WTC11 (cell line): Measurements from ENCODE around the gene HOXA9. TPM values are rescaled to one million over a fixed set of nuclear protein-coding genes. Genes with fewer than 3 reads are reported as not detected.

Source experiments
- ATAC-seq: fragments of 200-7000 bp; cut with Tn5 transposase; 2 replicates; pipeline ENCODE4 v1.10.0; 2021; ENCODE audit warnings: mild to moderate bottlenecking, moderate library complexity
- CTCF ChIA-PET: fragments of 300-600 bp; sonication (Branson Sonifier 250); formaldehyde crosslinking; loops from one replicate; lab custom pipeline; 2021; ENCODE audit warnings: antibody characterized with exemption; lab: Charles Lee
- POLR2A ChIA-PET: fragments of 350-600 bp; sonication (Branson Sonifier 250); formaldehyde crosslinking; loops from one replicate; lab custom pipeline; 2021; ENCODE audit warnings: antibody characterized with exemption; lab: Charles Lee
- DNase-seq: peaks from one replicate; pipeline ENCODE4 v3.0.0; 2021; ENCODE audit warnings: low spot score
- H3K27ac Mint-ChIP-seq: 2 replicates; pipeline ENCODE4 v1.8.0; 2021; ENCODE audit warnings: mixed read lengths
- H3K27me3 Mint-ChIP-seq: 2 replicates; pipeline ENCODE4 v1.8.0; 2021; ENCODE audit warnings: low read depth, mild to moderate bottlenecking, moderate library complexity, mixed read lengths
- H3K36me3 Mint-ChIP-seq: 2 replicates; pipeline ENCODE4 v1.8.0; 2021; ENCODE audit warnings: mixed read lengths
- H3K4me1 Mint-ChIP-seq: 2 replicates; pipeline ENCODE4 v1.8.0; 2022; ENCODE audit warnings: mixed read lengths
- H3K4me3 Mint-ChIP-seq: 2 replicates; pipeline ENCODE4 v1.8.0; 2021; ENCODE audit warnings: mild to moderate bottlenecking, moderate library complexity, mixed read lengths
- H3K9me3 Mint-ChIP-seq: 2 replicates; pipeline ENCODE4 v1.8.0; 2021; ENCODE audit warnings: mixed read lengths
- CBFB ChIP-seq: sonication (generic); formaldehyde crosslinking; IDR thresholded peaks from 2 replicates; pipeline ENCODE4 v1.8.1; 2022; ENCODE audit warnings: mild to moderate bottlenecking, low read depth, missing genetic modification reagents
- ELF4 ChIP-seq: sonication (generic); formaldehyde crosslinking; IDR thresholded peaks from 2 replicates; pipeline ENCODE4 v1.8.1; 2022; ENCODE audit warnings: low read depth, mild to moderate bottlenecking, moderate library complexity, missing genetic modification reagents
- FOXP1 ChIP-seq: sonication (generic); formaldehyde crosslinking; IDR thresholded peaks from 2 replicates; pipeline ENCODE4 v1.8.0; 2022; ENCODE audit warnings: missing genetic modification reagents, mild to moderate bottlenecking, moderate library complexity, borderline replicate concordance
- GRHL2 ChIP-seq: fragments of 250-450 bp; sonication (Bioruptor Pico); IDR thresholded peaks from 2 replicates; pipeline ENCODE4 v1.8.0; 2022; ENCODE audit warnings: mild to moderate bottlenecking, moderate library complexity; ENCODE audit not compliant: insufficient replicate concordance, severe bottlenecking
- HMGA2 ChIP-seq: fragments of 250-450 bp; sonication (Bioruptor Pico); IDR thresholded peaks from 2 replicates; pipeline ENCODE4 v1.4.0; 2021; ENCODE audit warnings: mild to moderate bottlenecking, moderate library complexity
- JAZF1 ChIP-seq: fragments of 250-450 bp; sonication (Bioruptor Pico); IDR thresholded peaks from 2 replicates; pipeline ENCODE4 v1.9.0; 2021; ENCODE audit warnings: moderate library complexity, mild to moderate bottlenecking, inconsistent platforms
- JUN ChIP-seq: sonication (generic); formaldehyde crosslinking; IDR thresholded peaks from 2 replicates; pipeline ENCODE4 v1.8.0; 2023; ENCODE audit warnings: mild to moderate bottlenecking, missing genetic modification reagents
- KAT7 ChIP-seq: sonication (generic); formaldehyde crosslinking; IDR thresholded peaks from 2 replicates; pipeline ENCODE4 v1.8.1; 2023; ENCODE audit warnings: missing genetic modification reagents, mild to moderate bottlenecking, borderline replicate concordance
- NFATC4 ChIP-seq: fragments of 250-450 bp; sonication (Bioruptor Pico); IDR thresholded peaks from 2 replicates; pipeline ENCODE4 v1.9.0; 2021; ENCODE audit warnings: mild to moderate bottlenecking
- NR3C1 ChIP-seq: sonication (generic); formaldehyde crosslinking; conservative IDR thresholded peaks from 2 replicates; pipeline ENCODE4 v1.8.1; 2023; ENCODE audit warnings: low read depth, mild to moderate bottlenecking, missing genetic modification reagents
- RELA ChIP-seq: sonication (generic); formaldehyde crosslinking; IDR thresholded peaks from 2 replicates; pipeline ENCODE4 v1.8.1; 2022; ENCODE audit warnings: missing genetic modification reagents, mild to moderate bottlenecking, borderline replicate concordance
- TCF7 ChIP-seq: sonication (generic); formaldehyde crosslinking; IDR thresholded peaks from 2 replicates; pipeline ENCODE4 v1.8.0; 2022; ENCODE audit warnings: mild to moderate bottlenecking, low read depth, missing genetic modification reagents, moderate library complexity
- ZNF263 ChIP-seq: sonication (generic); formaldehyde crosslinking; IDR thresholded peaks from 2 replicates; pipeline ENCODE4 v1.8.1; 2022; ENCODE audit warnings: low read depth, mild to moderate bottlenecking, moderate library complexity, missing genetic modification reagents
- total RNA-seq: library from RNA; stranded (reverse); gene quantifications from 3 replicates; pipeline ENCODE4 v1.2.3, GENCODE V29; 2021
- TF ChIP-seq, protein P1 (sequence below): sonication (generic); formaldehyde crosslinking; IDR thresholded peaks from 2 replicates; pipeline ENCODE4 v1.8.1; 2022; ENCODE audit warnings: low read depth, missing genetic modification reagents, borderline replicate concordance
- TF ChIP-seq, protein P2 (sequence below): sonication (generic); formaldehyde crosslinking; IDR thresholded peaks from 2 replicates; pipeline ENCODE4 v1.8.0; 2023; ENCODE audit warnings: mild to moderate bottlenecking, missing genetic modification reagents
- TF ChIP-seq, protein P3 (sequence below): fragments of 200-600 bp; IDR thresholded peaks from 2 replicates; pipeline ENCODE4 v1.8.0; 2022; ENCODE audit warnings: antibody characterized with exemption
- TF ChIP-seq, protein P4 (sequence below): sonication (generic); formaldehyde crosslinking; IDR thresholded peaks from 2 replicates; pipeline ENCODE4 v1.8.0; 2023; ENCODE audit warnings: missing genetic modification reagents, mild to moderate bottlenecking, borderline replicate concordance

The HOXA9 gene
- total RNA-seq, 1 experiment from 2014 or later = not detected

DNA sequence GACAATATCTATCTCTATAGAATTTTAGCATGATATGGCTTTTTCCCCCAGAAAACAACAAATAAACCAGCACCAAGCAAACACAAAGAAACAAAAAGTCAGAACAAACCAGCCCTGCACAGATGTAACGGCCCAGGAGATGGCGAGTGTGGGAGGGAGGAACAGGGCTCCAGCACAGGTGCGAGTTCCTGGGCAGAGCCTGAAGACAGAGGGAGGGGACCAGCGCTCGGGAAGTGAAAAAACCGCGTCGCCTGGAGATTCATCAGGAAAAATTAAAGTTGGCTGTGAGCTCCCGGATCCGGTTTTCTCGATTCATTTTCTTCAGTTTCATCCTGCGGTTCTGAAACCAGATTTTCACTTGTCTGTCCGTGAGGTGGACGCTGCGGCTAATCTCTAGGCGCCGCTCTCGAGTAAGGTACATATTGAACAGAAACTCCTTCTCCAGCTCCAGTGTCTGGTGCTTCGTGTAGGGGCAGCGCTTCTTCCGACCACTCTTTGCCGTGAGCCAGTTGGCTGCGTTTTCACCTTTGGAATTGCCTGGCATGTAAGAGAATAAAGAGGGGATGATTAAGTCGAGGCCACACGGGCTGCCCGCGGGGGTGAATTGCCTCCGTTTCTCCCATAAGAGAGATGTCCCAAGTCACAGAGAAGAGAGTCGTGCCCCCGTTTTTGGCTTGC, 6.4 kb upstream of the HOXA9 start:
- ATAC-seq = no peak
- no peak for DNase-seq
- ChIA-PET CTCF (interaction anchor here (1.1 to 3.7 kb wide), 2 partner anchors 8 to 11 kb away, joined by 5 to 22 read pairs; no protein-coding TSS in a partner anchor), POLR2A (no interaction called here)
- H3K4me3 Mint-ChIP-seq = no peak overlapping the region
- peaks cover 25% of the 10 kb centered on the region for H3K4me1 Mint-ChIP-seq
- H3K9me3 Mint-ChIP-seq = no peaks in the 10 kb centered on the region
- H3K27ac Mint-ChIP-seq = no peak overlapping the region
- 0 out of 2 replicates have a peak, but pooled peaks cover 2% of the 10 kb centered on the region for H3K36me3 Mint-ChIP-seq
- no peak for TF ChIP-seq HMGA2
- TF ChIP-seq, protein P1, sequence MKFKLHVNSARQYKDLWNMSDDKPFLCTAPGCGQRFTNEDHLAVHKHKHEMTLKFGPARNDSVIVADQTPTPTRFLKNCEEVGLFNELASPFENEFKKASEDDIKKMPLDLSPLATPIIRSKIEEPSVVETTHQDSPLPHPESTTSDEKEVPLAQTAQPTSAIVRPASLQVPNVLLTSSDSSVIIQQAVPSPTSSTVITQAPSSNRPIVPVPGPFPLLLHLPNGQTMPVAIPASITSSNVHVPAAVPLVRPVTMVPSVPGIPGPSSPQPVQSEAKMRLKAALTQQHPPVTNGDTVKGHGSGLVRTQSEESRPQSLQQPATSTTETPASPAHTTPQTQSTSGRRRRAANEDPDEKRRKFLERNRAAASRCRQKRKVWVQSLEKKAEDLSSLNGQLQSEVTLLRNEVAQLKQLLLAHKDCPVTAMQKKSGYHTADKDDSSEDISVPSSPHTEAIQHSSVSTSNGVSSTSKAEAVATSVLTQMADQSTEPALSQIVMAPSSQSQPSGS (CRISPR knock-in tag) = no peak
- no peak for TF ChIP-seq KAT7
- TF ChIP-seq ZNF263 (CRISPR knock-in tag) = no peak
- peaks cover 99% of the 10 kb centered on the region for H3K27me3 Mint-ChIP-seq

DNA sequence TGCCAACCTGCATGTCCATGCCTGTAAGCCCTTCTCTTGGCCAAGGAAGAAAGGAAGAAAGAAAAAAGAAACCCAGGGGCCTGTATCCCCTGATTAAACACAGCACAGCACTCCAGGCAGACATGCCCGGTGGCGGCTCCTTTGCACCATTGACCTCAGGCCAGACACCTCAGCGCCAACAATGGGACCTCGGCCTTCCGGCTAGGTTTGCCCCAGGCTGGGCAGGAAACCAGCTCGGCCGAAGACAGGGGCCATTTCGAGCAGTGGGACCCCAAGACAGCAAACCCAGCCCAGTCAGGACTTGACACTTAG, 5.9 kb upstream of the HOXA9 start:
- POLR2A ChIA-PET = no interaction called here
- Mint-ChIP-seq H3K27ac (no peak overlapping the region), H3K36me3 (0 out of 2 replicates have a peak, but pooled peaks cover 2% of the 10 kb centered on the region), H3K27me3 (peaks cover 99% of the 10 kb centered on the region), H3K9me3 (no peaks in the 10 kb centered on the region), H3K4me1 (peaks cover 25% of the 10 kb centered on the region), H3K4me3 (no peak overlapping the region)
- ATAC-seq (no peak), DNase-seq (no peak)
- CTCF ChIA-PET = interaction anchor here (1.1 to 3.7 kb wide), 2 partner anchors 8 to 10 kb away, joined by 5 to 22 read pairs; no protein-coding TSS in a partner anchor
- TF ChIP-seq JAZF1 (no peak), JUN (CRISPR knock-in tag) (no peak), FOXP1 (no peak), ELF4 (CRISPR knock-in tag) (no peak), NFATC4 (CRISPR knock-in tag) (no peak), RELA (CRISPR knock-in tag) (no peak), NR3C1 (CRISPR knock-in tag) (no peak), CBFB (CRISPR knock-in tag) (no peak), GRHL2 (CRISPR knock-in tag) (no peak), TCF7 (CRISPR knock-in tag) (no peak)
- TF ChIP-seq, protein P2, sequence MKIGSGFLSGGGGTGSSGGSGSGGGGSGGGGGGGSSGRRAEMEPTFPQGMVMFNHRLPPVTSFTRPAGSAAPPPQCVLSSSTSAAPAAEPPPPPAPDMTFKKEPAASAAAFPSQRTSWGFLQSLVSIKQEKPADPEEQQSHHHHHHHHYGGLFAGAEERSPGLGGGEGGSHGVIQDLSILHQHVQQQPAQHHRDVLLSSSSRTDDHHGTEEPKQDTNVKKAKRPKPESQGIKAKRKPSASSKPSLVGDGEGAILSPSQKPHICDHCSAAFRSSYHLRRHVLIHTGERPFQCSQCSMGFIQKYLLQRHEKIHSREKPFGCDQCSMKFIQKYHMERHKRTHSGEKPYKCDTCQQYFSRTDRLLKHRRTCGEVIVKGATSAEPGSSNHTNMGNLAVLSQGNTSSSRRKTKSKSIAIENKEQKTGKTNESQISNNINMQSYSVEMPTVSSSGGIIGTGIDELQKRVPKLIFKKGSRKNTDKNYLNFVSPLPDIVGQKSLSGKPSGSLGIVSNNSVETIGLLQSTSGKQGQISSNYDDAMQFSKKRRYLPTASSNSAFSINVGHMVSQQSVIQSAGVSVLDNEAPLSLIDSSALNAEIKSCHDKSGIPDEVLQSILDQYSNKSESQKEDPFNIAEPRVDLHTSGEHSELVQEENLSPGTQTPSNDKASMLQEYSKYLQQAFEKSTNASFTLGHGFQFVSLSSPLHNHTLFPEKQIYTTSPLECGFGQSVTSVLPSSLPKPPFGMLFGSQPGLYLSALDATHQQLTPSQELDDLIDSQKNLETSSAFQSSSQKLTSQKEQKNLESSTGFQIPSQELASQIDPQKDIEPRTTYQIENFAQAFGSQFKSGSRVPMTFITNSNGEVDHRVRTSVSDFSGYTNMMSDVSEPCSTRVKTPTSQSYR = no peak
- TF ChIP-seq, protein P3, sequence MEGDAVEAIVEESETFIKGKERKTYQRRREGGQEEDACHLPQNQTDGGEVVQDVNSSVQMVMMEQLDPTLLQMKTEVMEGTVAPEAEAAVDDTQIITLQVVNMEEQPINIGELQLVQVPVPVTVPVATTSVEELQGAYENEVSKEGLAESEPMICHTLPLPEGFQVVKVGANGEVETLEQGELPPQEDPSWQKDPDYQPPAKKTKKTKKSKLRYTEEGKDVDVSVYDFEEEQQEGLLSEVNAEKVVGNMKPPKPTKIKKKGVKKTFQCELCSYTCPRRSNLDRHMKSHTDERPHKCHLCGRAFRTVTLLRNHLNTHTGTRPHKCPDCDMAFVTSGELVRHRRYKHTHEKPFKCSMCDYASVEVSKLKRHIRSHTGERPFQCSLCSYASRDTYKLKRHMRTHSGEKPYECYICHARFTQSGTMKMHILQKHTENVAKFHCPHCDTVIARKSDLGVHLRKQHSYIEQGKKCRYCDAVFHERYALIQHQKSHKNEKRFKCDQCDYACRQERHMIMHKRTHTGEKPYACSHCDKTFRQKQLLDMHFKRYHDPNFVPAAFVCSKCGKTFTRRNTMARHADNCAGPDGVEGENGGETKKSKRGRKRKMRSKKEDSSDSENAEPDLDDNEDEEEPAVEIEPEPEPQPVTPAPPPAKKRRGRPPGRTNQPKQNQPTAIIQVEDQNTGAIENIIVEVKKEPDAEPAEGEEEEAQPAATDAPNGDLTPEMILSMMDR = no peak
- TF ChIP-seq, protein P4, sequence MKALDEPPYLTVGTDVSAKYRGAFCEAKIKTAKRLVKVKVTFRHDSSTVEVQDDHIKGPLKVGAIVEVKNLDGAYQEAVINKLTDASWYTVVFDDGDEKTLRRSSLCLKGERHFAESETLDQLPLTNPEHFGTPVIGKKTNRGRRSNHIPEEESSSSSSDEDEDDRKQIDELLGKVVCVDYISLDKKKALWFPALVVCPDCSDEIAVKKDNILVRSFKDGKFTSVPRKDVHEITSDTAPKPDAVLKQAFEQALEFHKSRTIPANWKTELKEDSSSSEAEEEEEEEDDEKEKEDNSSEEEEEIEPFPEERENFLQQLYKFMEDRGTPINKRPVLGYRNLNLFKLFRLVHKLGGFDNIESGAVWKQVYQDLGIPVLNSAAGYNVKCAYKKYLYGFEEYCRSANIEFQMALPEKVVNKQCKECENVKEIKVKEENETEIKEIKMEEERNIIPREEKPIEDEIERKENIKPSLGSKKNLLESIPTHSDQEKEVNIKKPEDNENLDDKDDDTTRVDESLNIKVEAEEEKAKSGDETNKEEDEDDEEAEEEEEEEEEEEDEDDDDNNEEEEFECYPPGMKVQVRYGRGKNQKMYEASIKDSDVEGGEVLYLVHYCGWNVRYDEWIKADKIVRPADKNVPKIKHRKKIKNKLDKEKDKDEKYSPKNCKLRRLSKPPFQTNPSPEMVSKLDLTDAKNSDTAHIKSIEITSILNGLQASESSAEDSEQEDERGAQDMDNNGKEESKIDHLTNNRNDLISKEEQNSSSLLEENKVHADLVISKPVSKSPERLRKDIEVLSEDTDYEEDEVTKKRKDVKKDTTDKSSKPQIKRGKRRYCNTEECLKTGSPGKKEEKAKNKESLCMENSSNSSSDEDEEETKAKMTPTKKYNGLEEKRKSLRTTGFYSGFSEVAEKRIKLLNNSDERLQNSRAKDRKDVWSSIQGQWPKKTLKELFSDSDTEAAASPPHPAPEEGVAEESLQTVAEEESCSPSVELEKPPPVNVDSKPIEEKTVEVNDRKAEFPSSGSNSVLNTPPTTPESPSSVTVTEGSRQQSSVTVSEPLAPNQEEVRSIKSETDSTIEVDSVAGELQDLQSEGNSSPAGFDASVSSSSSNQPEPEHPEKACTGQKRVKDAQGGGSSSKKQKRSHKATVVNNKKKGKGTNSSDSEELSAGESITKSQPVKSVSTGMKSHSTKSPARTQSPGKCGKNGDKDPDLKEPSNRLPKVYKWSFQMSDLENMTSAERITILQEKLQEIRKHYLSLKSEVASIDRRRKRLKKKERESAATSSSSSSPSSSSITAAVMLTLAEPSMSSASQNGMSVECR (CRISPR knock-in tag) = no peak
